CD4-positive, CD25-positive, alpha-beta regulatory T cell (primary cell): ENCODE results near the gene TCEAL3. TPM values are rescaled to one million over a fixed set of nuclear protein-coding genes. Genes with fewer than 3 reads are reported as not detected.

Source experiments
- ATAC-seq, 2 donors: fragments of 150-1000 bp; cut with Tn5 transposase; one replicate each; pipeline ENCODE4 v1.10.0; 2021; ENCODE audit warnings: low read depth in 2 of 2, moderate number of reproducible peaks in 2 of 2, moderate library complexity in 1 of 2
- DNase-seq, 3 donors: peaks; one replicate each; pipeline versions ENCODE4 v3.0.0 to v3.0.0-alpha.2; 2012 to 2022; ENCODE audit warnings: mixed read lengths in 1 of 3
- H3K27ac ChIP-seq: one replicate; pipeline ENCODE4 v1.7.0; 2013; ENCODE audit warnings: mild to moderate bottlenecking, low read length; ENCODE audit not compliant: insufficient read depth, poor library complexity, severe bottlenecking
- H3K27me3 ChIP-seq: one replicate; pipeline ENCODE4 v1.7.0; 2013; ENCODE audit warnings: low read length; ENCODE audit not compliant: control insufficient read depth, insufficient read depth
- H3K36me3 ChIP-seq: one replicate; pipeline ENCODE4 v1.7.0; 2013; ENCODE audit warnings: mild to moderate bottlenecking, low read length, moderate library complexity; ENCODE audit not compliant: control insufficient read depth, insufficient read depth
- H3K4me1 ChIP-seq: 2 replicates; pipeline ENCODE4 v1.7.0; 2013; ENCODE audit warnings: mild to moderate bottlenecking, low read length; ENCODE audit not compliant: insufficient read depth, control insufficient read depth, poor library complexity, severe bottlenecking
- H3K4me3 ChIP-seq: one replicate; pipeline ENCODE4 v1.7.0; 2013; ENCODE audit warnings: low read depth, mild to moderate bottlenecking, low read length, moderate library complexity
- H3K9me3 ChIP-seq, 2 experiments: 1 replicate in 1 of 2; 2 replicates in 1 of 2; pipeline ENCODE4 v1.7.0; 2013; ENCODE audit warnings: low read length in 2 of 2, mild to moderate bottlenecking in 1 of 2, moderate library complexity in 1 of 2; ENCODE audit not compliant: control insufficient read depth in 2 of 2
- H3K27ac Mint-ChIP-seq, 3 donors: one replicate each; pipeline ENCODE4 v1.8.0; 2020 to 2022; ENCODE audit warnings: mild to moderate bottlenecking in 3 of 3, mixed read lengths in 3 of 3, moderate library complexity in 2 of 3
- H3K27me3 Mint-ChIP-seq: one replicate; pipeline ENCODE4 v1.8.0; 2022; ENCODE audit warnings: mild to moderate bottlenecking, mixed read lengths
- H3K36me3 Mint-ChIP-seq: one replicate; pipeline ENCODE4 v1.8.0; 2020; ENCODE audit warnings: mixed read lengths
- H3K4me1 Mint-ChIP-seq, 4 donors: one replicate each; pipeline ENCODE4 v1.8.0; 2020 to 2022; ENCODE audit warnings: mixed read lengths in 4 of 4, mild to moderate bottlenecking in 1 of 4
- H3K4me3 Mint-ChIP-seq, 4 donors: one replicate each; pipeline ENCODE4 v1.8.0; 2020 to 2022; ENCODE audit warnings: mild to moderate bottlenecking in 4 of 4, mixed read lengths in 4 of 4, moderate library complexity in 3 of 4
- H3K9me3 Mint-ChIP-seq, 7 donors: one replicate each; pipeline ENCODE4 v1.8.0; 2020 to 2022; ENCODE audit warnings: mixed read lengths in 7 of 7, mild to moderate bottlenecking in 3 of 7, moderate library complexity in 2 of 7
- polyA plus RNA-seq, 4 donors: library from polyadenylated mRNA; unstranded; fragments of 300-500 nt; fragmentation: Illumina TruSeq; gene quantifications; one replicate each; pipeline ENCODE4 v1.2.3, GENCODE V29; 2021
- total RNA-seq: library from RNA; stranded (reverse); gene quantifications from one replicate; pipeline ENCODE4 v1.2.3, GENCODE V29; 2022

Gene TCEAL3
- total RNA-seq (4.8 TPM), polyA plus RNA-seq (1 to 10 TPM; 5.4 to 8.8 (median 7.1) TPM)

- no peaks in the 10 kb centered on the region for H3K9me3 ChIP-seq
- H3K36me3 Mint-ChIP-seq: peaks cover 3% of the 10 kb centered on the region
- peaks cover 12% of the 10 kb centered on the region for H3K27me3 Mint-ChIP-seq
- peak within 1 kb of the TSS; percentile 50 to 93 (median 85) for H3K4me3 Mint-ChIP-seq
- DNase-seq (peak; percentile 19 to 48 (median 36)), ATAC-seq (peak; percentile 65 to 71)
- H3K9me3 Mint-ChIP-seq: peaks cover 0 to 2% (median 0%) of the 10 kb centered on the region in 7 donors
- H3K27me3 ChIP-seq: peaks cover 3% of the 10 kb centered on the region
- no peaks in the 10 kb centered on the region for H3K36me3 ChIP-seq
- peaks cover 0 to 12% (median 3%) of the 10 kb centered on the region in 4 donors for H3K4me1 Mint-ChIP-seq
- no peaks in the 10 kb centered on the region for H3K4me1 ChIP-seq
- peak within 1 kb of the TSS; percentile 60 to 86 (median 80) for H3K27ac Mint-ChIP-seq
- peak within 1 kb of the TSS; percentile 5 for H3K27ac ChIP-seq
- H3K4me3 ChIP-seq: peak within 1 kb of the TSS; percentile 53
Observed at GRCh38 chrX:103607364-103608305, at the start of gene TCEAL3. TSS of gene TCEAL3 (plus strand) at chrX:103607963. CDS start at chrX:103609065, 1,102 bp downstream.

- H3K36me3 ChIP-seq: no peaks in the 10 kb centered on the region
- Mint-ChIP-seq H3K36me3 (no peaks in the 10 kb centered on the region), H3K27me3 (peaks cover 5% of the 10 kb centered on the region), H3K27ac (no peak overlapping the region), H3K4me3 (no peak overlapping the region), H3K4me1 (no peaks in the 10 kb centered on the region), H3K9me3 (peaks cover 0 to 3% (median 0%) of the 10 kb centered on the region in 7 donors)
- no peak for ATAC-seq
- no peaks in the 10 kb centered on the region for H3K27me3 ChIP-seq
- no peak for DNase-seq
- H3K27ac ChIP-seq: no peak overlapping the region
- H3K4me1 ChIP-seq: no peaks in the 10 kb centered on the region
- H3K9me3 ChIP-seq: no peaks in the 10 kb centered on the region
- no peak overlapping the region for H3K4me3 ChIP-seq
Observed at GRCh38 chrX:103560256-103560655, 47.5 kb upstream of the TCEAL3 start.

GRCh38 chrX:103562801-103563200 lies 45.0 kb upstream of the TCEAL3 start:
- DNase-seq: no peak
- Histone ChIP-seq H3K27me3 (peaks cover 2% of the 10 kb centered on the region), H3K27ac (no peak overlapping the region), H3K4me3 (no peak overlapping the region), H3K36me3 (no peaks in the 10 kb centered on the region), H3K9me3 (no peaks in the 10 kb centered on the region), H3K4me1 (no peaks in the 10 kb centered on the region)
- Mint-ChIP-seq H3K4me3 (no peak overlapping the region), H3K27me3 (peaks cover 8% of the 10 kb centered on the region), H3K9me3 (peaks cover 0 to 3% (median 0%) of the 10 kb centered on the region in 7 donors), H3K36me3 (no peaks in the 10 kb centered on the region), H3K27ac (no peak overlapping the region), H3K4me1 (no peaks in the 10 kb centered on the region)
- no peak for ATAC-seq

GRCh38 chrX:103565197-103565596 lies 42.6 kb upstream of the TCEAL3 start:
- Mint-ChIP-seq H3K4me3 (no peak overlapping the region), H3K27me3 (peaks cover 13% of the 10 kb centered on the region), H3K9me3 (peaks cover 0 to 3% (median 0%) of the 10 kb centered on the region in 7 donors), H3K27ac (no peak overlapping the region), H3K36me3 (no peaks in the 10 kb centered on the region), H3K4me1 (no peaks in the 10 kb centered on the region)
- Histone ChIP-seq H3K36me3 (no peaks in the 10 kb centered on the region), H3K27ac (no peak overlapping the region), H3K4me1 (no peaks in the 10 kb centered on the region), H3K27me3 (peaks cover 5% of the 10 kb centered on the region), H3K4me3 (no peak overlapping the region), H3K9me3 (no peaks in the 10 kb centered on the region)
- no peak for ATAC-seq
- DNase-seq: no peak

- Mint-ChIP-seq H3K36me3 (no peaks in the 10 kb centered on the region), H3K9me3 (peaks cover 0 to 3% (median 0%) of the 10 kb centered on the region in 7 donors), H3K4me1 (no peaks in the 10 kb centered on the region), H3K27me3 (peaks cover 13% of the 10 kb centered on the region), H3K4me3 (no peak overlapping the region), H3K27ac (no peak overlapping the region)
- H3K4me1 ChIP-seq: no peaks in the 10 kb centered on the region
- no peak overlapping the region for H3K27ac ChIP-seq
- peaks cover 5% of the 10 kb centered on the region for H3K27me3 ChIP-seq
- no peaks in the 10 kb centered on the region for H3K36me3 ChIP-seq
- no peak overlapping the region for H3K4me3 ChIP-seq
- H3K9me3 ChIP-seq: no peaks in the 10 kb centered on the region
- no peak for DNase-seq
- ATAC-seq: no peak
Observed at GRCh38 chrX:103565752-103566151, 42.0 kb upstream of the TCEAL3 start.

GRCh38 chrX:103571121-103571520 lies 36.6 kb upstream of the TCEAL3 start:
- no peaks in the 10 kb centered on the region for H3K9me3 Mint-ChIP-seq

GRCh38 chrX:103571726-103572125 lies 36.0 kb upstream of the TCEAL3 start:
- Histone ChIP-seq H3K27ac (no peak overlapping the region), H3K27me3 (peaks cover 3% of the 10 kb centered on the region), H3K4me1 (no peaks in the 10 kb centered on the region), H3K36me3 (no peaks in the 10 kb centered on the region), H3K4me3 (no peak overlapping the region), H3K9me3 (no peaks in the 10 kb centered on the region)
- no peaks in the 10 kb centered on the region for H3K9me3 Mint-ChIP-seq
- DNase-seq (no peak), ATAC-seq (no peak)
- no peaks in the 10 kb centered on the region for H3K36me3 Mint-ChIP-seq
- peaks cover 19% of the 10 kb centered on the region for H3K27me3 Mint-ChIP-seq
- H3K27ac Mint-ChIP-seq: no peak overlapping the region
- no peak overlapping the region for H3K4me3 Mint-ChIP-seq
- H3K4me1 Mint-ChIP-seq: no peaks in the 10 kb centered on the region

More at GRCh38 chrX:103571121-103571520, 36.6 kb upstream of the TCEAL3 start:
- H3K36me3 ChIP-seq: no peaks in the 10 kb centered on the region
- no peaks in the 10 kb centered on the region for H3K4me1 ChIP-seq
- Mint-ChIP-seq H3K4me3 (no peak overlapping the region), H3K27me3 (peaks cover 19% of the 10 kb centered on the region), H3K4me1 (no peaks in the 10 kb centered on the region), H3K27ac (no peak overlapping the region), H3K36me3 (no peaks in the 10 kb centered on the region)
- H3K27ac ChIP-seq: no peak overlapping the region
- DNase-seq (no peak), ATAC-seq (no peak)
- no peaks in the 10 kb centered on the region for H3K9me3 ChIP-seq
- H3K27me3 ChIP-seq: peaks cover 3% of the 10 kb centered on the region
- H3K4me3 ChIP-seq: no peak overlapping the region
